Omental fat pad (tissue), 4 donors: ENCODE data around the gene ECE2. TPM values are rescaled to one million over a fixed set of nuclear protein-coding genes. Genes with fewer than 3 reads are reported as not detected.

ENCODE experiments used
- ATAC-seq: fragments of 150-250 bp; one replicate; pipeline ENCODE4 v1.9.1; 2016; ENCODE audit warnings: mild to moderate bottlenecking, moderate library complexity; ENCODE audit not compliant: low FRiP score
- DNase-seq: peaks from one replicate; pipeline ENCODE4 v3.0.0-alpha.2; 2019; ENCODE audit warnings: low spot score
- CTCF ChIP-seq, 3 donors: fragments of 450-650 bp; IDR thresholded peaks; one replicate each; pipeline ENCODE4 v1.5.1; 2016 to 2017; ENCODE audit warnings: antibody characterized with exemption in 3 of 3, mild to moderate bottlenecking in 3 of 3, moderate library complexity in 2 of 3
- total RNA-seq, 4 donors: library from RNA; depleted of rRNA; stranded (reverse); fragments of >200 nt; gene quantifications; one replicate each; pipeline ENCODE4 v1.1.0, GENCODE V29; 2016

Gene ECE2
- total RNA-seq, 4 donors from 2014 or later, result not detected

GRCh38 chr3:184277366-184277765, 1.5 kb downstream of the ECE2 start:
- TF ChIP-seq CTCF (IDR thresholded peaks at IDR 0.05), result no peak
- ATAC-seq (no peak), DNase-seq (no peak)

GRCh38 chr3:184282941-184283340, 7.1 kb downstream of the ECE2 start:
- no peak for ATAC-seq
- DNase-seq, result no peak
- no peak for TF ChIP-seq CTCF (IDR thresholded peaks at IDR 0.05)

- TF ChIP-seq CTCF (IDR thresholded peaks at IDR 0.05), result no peak
- ATAC-seq, result no peak
- no peak for DNase-seq
These were observed 7.9 kb downstream of the ECE2 start for GRCh38 chr3:184283681-184284080.

- no peak for DNase-seq
- no peak for ATAC-seq
- no peak for TF ChIP-seq CTCF (IDR thresholded peaks at IDR 0.05)
These were observed 8.9 kb downstream of the ECE2 start for GRCh38 chr3:184284696-184285095.

- no peak for TF ChIP-seq CTCF (IDR thresholded peaks at IDR 0.05)
- ATAC-seq (no peak), DNase-seq (no peak)
These were observed 13.7 kb downstream of the ECE2 start for GRCh38 chr3:184289426-184289938.

- no peak for TF ChIP-seq CTCF (IDR thresholded peaks at IDR 0.05)
- DNase-seq, result no peak
- ATAC-seq, result no peak
These were observed 14.5 kb downstream of the ECE2 start for GRCh38 chr3:184290331-184290730.

- TF ChIP-seq CTCF (IDR thresholded peaks at IDR 0.05), result no peak
- ATAC-seq (no peak), DNase-seq (no peak)
These were observed 15.4 kb downstream of the ECE2 start for GRCh38 chr3:184291044-184291737.
